Stimulated activated CD4-positive, alpha-beta T cell treated with anti-CD3 and anti-CD28 coated beads, Interleukin-2, amount 100 ng/mL, for 24 hours (primary cell): ENCODE measurements around the gene HSP90AA1.
A peak's percentile ranks its signal among the peaks of the same experiment; 100 is the strongest.
"Not testable (repeated sequence)": the region's sequence is repeated elsewhere in the genome, so short reads cannot be mapped to it uniquely, and the experiment has no call there.

Source experiments
- DNase-seq, 2 donors: peaks; one replicate each; pipeline ENCODE4 v3.0.0-alpha.2; 2020

Gene HSP90AA1

DNA sequence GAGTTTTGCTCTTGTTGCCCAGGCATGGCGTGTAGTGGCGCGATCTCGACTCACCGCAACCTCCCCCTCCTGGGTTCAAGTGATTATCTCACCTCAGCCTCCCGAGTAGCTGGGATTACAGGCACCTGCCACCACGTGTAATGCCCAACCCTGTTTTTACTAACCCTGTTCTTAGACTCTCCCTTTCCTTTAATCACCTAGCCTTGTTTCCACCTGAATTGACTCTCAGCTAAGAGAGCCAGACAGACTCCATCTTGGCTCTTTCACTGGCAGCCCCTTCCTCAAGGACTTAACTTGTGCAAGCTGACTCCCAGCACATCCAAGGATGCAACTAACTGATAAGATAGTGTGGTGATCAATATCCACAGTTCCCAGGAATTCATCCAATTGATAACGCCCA is 22.3 kb downstream of the HSP90AA1 start:
- DNase-seq: not testable (repeated sequence)

DNA sequence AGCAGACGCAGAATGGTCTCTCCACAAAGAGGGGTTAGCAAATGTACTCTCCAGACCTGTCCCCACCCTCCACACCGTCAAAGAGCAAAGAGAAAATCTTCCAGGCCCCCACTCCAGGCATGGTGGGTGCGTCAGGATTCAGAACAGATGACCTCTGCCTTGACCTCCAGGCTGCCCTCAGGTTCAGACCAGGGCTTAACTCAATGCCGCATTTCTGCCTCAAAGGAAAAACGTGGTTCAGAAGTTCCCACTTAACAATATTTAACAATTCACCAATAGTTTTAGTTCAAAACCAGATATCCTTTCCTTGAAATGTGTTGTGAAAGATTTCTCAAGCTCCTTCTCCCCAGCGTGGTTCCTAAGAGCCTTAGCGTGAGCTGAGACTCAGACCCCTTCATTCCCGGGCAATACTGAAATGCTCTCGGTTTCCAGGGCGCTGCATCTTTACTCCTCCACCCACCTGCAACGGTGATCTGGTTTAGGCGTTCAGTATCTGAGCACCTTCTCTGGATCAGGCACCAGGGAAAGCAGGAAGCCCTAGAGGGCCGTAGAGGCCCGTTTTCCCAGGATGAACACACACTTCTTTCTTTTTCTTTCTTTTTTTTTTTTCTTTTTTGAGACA is 22.9 kb downstream of the HSP90AA1 start:
- DNase-seq: no peak

DNA sequence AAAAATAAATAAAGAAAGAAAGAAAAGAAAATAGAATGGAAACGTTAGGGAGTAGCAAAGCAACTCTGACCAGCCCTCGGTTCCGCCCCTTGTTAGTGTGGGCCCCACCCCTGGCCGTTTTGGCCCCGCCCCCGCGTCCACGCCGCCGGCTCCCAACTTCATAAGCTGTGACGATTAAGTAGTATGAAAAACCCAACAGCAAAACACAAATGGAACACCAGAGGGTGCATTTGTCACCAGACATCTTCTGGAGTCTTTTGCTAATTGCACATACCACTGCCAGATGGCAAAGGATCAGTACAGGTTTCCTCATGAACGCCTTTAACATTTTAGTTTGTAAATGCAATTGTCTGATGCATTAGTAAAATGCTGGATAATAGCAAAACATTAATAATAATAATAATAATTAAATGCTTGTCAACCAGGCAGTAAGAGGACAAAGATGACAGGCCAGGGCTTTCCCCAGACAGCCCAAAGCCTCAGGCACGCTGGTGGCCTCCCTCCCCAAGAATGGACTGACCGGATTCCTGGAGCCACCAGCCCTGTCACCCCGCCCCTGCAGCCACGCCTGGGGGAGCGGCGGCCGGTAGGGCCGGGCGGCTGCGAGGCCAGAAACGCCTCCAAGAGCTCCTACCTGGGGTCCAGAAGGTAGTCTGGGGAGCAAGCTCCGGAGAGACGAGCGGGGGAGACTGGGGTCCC is 23.6 kb downstream of the HSP90AA1 start:
- DNase-seq: peak; percentile 70 to 78

DNA sequence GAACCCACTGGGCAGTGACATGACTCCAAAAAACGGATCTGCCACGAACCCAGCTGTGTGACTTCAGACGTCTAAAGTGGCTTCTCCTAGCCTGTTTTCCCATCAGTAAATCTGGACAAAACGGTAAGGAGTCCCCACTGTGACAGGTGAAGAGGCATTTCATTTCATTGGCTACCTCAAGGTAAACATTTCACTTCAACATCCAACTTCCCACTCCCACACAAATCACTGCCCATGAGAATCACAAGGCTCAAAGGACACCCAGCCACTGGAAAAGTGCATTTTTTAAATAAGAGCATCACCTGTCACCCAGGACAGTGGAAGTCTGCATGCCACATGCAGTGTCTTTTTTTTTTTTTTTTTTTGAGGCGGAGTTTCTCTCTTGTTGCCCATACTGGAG is 27.9 kb downstream of the HSP90AA1 start:
- DNase-seq: no peak

DNA sequence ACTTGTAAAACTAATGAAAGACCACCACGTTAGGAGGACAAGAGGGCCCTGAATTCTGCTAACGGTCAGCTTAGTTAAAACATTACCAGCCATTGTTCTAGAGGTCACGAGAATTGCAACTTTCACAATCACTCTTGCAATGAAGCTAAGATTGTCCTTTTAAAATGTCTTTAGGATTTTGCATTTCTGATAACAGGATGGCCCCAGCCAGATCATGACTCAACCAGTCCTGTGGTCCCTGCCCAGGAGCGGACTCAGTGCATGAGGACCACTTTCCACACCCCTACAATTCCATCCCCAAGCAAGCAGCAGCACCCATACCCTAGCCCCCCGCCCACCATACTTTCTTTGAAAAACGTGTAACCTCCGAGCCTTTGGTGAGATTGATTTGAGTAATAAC is 28.7 kb downstream of the HSP90AA1 start:
- no peak for DNase-seq

DNA sequence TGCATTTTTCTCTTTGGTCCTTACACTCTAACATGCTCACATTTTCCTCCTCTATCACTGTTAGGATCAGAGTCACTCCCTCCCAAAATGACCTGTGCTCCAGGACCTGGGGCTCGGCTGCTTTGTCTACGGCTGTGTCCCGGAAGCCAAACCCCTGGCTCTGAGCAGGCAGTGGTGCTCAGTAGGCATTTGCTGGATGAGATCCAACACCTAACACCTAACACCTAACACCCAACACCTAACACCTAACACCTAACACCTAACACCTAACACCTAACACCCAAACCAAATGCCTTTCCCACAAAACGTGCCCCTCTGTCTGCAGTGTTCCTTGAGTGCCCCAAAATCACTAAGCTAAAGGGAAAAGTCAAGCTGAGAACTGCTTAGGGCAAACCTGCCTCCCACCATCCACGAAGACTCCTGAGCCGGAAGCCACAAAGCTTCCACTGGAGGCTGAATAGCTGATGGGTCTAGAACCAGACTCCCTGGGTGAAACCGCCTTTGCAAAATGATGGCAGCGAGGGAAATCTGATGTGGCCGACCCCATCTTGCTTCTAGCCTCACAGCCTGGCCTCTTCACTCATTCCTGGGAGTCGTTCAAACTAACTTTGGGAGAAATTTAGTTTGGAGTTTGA is 29.2 kb downstream of the HSP90AA1 start:
- DNase-seq: no peak

DNA sequence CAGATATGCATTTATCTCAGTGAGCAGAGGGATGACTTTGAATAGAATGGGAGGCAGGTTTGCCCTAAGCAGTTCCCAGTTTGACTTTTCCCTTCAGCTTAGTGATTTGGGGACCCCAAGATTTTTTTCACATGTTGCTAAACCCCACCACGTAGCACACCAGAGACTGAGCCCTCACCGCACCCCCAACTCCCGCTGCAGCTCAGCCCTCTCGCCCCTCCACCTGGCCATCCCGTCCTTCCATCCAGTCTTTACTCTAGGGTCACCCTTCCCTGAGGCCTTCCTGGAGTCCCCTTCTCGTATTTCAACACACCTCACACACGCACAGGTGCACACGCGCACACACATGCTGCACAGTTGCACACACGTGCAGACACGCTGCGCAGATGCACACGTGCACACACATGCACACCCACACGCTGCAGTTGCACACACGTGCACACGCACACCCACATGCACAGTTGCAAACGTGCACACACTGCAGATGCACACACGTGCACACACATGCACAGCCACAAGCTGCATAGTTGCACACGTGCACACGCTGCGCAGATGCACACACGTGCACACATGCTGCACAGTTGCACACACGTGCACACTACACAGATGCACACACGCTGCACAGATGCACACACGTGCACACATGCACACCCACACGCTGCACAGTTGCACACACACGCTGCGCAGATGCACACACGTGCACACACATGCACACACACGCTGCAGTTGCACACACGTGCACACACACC is 30.0 kb downstream of the HSP90AA1 start:
- no peak for DNase-seq

DNA sequence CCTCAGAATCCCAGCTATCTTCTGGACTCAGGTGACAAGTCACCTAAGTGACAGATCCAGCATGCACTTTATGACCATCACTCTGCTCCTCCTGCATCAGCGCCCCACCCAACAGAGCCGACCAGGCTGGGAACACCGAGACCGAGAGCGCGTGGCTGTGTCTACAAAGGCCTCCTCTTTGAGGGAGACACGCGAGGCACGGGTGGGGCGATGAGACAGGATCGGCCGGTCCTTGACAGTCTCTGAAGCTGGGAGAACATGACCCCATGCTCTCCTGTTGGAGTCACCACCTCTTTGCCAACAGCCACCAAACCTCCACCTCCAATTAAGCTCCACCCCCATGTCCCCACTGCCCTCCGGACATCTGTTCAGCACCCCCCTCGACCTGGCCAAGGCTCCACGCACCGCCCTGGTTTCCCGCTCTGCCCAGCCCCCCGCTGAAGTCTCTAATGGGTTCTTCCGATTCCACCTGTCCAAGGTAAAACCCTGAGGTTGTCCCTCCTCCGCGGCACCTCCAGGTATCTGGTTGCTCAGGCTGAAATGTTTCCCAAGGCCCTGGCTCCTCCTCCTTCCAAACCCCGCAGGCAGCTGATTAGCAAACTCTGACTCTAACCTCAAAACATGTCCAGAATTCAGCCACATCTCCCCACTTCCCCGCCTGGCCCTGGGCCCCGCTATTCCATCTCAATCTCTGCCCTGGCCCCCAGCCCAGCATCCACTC is 31.5 kb downstream of the HSP90AA1 start:
- DNase-seq: no peak

DNA sequence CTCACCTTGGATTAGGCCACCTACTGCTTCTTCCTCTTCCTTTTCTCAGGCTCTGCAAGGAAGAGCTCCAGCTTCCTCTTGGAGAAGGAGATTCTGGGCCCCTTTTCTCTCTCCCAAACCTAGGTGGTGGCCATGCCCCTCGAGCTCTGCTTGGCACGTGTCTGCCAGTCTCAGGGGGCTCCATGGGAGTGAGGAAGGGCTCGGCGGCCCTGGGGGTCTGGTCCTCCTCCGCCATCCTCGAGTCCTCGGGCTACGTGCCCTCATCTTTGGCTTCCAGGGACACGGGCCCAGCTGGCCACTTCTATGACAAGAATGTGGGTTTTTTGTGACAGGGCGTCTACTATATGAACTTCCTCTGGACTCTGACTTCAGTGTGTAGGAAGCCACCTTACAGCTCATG is 34.3 kb downstream of the HSP90AA1 start:
- no peak for DNase-seq

DNA sequence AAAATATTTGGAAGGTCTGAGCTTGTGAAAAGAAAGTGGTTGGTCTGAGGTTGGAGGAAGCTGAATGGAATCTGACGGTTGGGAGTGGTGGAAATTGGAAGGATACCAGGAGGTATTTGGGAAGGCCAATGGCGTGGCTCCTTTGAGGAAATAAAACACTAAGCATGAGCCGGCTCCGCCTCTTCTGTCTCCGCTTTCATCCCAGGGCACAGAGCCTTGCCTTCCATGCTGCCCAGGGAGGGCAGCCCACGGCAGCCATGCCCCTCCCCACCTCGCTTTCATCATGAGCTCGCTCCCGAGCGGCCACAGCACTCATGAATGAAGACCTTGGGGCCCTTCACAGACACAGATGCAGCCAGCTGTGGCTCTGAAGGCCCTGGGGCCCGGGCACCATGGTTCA is 36.2 kb downstream of the HSP90AA1 start:
- DNase-seq: no peak

DNA sequence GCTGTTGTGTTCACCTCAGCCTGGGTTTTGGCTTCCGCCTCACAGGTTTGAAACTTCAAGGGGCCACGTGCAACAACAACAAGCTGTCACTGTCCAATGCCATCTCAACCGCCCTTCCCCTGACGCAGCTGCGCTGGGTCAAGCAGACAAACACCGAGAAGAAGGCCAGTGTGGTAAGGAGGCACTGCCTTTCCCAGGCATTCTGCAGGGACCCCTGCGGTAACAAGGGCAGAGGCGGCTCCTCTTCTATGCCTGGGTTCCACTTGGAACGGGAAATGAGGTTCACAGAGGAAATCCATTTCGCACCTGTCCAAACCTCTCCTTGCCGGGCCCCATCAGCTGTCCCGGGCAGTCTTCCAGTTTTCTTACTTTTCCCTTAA is 36.8 kb downstream of the HSP90AA1 start:
- no peak for DNase-seq

DNA sequence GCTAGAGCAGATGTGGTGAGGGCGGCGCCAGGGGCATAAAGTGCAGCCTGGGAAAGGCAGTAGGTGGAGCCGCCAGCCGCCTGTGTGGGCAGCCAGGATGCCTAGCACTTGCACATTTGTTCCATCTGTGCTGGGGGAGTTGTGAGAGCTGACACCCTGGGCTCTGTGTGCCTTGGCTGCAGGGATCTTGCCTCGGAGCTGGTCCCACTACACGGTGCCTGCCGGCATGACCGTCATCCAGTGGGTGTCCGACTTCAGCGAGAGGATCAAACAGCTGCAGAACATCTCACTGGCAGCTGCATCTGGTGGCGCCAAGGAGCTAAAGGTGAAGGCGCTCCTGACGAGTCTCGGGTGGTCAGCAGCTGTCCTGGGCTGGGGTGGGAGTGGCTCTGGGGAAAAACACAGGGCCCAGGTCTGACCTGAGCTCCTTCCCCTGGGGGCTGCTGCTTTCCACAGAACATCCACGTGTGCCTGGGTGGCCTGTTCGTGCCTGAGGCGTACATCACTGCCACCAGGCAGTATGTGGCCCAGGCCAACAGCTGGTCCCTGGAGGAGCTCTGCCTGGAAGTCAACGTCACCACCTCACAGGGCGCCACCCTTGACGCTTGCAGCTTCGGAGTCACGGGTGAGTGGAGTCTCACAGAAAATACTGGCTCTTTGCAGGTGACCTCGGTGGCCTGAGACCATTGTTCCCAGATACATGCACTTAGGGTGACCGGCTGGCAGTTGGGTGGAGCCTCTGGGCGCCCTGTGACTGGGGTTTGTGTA is 37.4 kb downstream of the HSP90AA1 start:
- DNase-seq: no peak

DNA sequence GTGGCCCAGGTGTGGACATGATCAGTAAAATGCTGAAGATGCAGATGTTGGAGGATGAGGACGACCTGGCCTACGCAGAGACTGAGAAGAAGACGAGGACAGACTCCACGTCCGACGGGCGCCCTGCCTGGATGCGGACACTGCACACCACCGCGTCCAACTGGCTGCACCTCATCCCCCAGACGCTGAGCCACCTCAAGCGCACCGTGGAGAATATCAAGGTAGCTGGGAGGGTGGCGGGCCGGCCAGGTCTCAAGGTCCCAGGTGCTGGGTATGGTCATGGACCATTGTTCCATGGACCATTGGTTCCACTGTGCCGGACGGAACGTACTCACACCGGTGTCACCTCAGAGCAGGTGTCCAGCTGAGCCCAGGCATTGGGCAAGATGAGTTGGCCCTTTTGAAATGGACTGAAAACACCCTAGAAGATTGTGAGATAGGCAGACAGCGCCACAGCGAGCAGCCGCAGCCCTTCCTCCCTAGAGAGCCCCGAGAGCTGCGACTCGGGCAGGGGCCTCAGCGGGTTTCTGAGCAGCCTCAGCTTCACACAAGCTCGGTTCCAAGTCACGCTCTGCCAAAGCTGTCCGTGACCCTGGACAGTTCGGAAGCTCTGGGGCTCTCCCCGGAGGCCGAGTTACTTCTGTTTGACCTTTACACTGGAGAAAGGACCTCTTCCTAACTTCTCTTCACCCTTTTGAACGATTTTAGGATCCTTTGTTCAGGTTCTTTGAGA is 38.9 kb downstream of the HSP90AA1 start:
- no peak for DNase-seq

DNA sequence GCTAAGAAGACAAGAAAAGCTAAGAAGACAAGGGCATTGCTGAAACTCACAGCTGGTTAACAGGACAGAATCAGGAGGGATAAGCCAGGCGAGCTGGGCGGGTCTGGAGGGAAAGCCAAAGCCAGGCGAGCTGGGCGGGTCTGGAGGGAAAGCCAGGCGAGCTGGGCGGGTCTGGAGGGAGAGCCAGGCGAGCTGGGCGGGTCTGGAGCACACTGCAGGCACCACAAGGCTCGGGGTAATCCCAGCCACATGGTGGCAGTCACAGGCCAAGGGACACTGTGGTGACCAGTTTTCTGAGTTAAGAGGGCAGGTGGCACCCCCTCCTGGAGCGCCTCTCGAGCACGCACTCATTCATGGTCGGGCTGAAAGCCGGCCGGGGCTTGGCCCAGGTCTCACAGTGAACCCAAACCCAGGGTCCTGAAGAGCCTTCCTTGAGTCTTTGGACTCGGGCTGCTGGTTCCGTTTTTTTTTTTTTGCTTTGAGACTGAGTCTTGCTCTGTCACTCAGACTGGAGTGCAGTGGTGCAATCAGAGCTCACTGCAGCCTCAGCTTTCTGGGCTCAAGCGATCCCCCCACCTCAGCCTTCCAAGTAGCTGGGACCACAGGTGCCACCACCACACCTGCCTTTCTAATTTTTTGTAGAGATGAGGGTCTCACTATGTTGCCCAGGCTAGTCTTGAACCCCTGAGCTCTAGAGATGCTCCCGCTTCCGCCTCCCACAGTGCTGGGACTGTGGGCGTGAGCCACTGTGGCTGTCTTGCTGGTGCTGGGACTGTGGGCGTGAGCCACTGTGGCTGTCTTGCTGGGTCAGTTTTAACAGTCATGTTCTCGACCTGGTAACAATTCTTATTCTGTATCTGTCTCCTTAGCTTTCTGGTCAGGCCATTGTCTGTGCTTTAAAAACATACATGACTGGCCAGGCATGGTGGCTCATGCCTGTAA is 40.2 kb downstream of the HSP90AA1 start:
- DNase-seq: peak; percentile 18 to 19

DNA sequence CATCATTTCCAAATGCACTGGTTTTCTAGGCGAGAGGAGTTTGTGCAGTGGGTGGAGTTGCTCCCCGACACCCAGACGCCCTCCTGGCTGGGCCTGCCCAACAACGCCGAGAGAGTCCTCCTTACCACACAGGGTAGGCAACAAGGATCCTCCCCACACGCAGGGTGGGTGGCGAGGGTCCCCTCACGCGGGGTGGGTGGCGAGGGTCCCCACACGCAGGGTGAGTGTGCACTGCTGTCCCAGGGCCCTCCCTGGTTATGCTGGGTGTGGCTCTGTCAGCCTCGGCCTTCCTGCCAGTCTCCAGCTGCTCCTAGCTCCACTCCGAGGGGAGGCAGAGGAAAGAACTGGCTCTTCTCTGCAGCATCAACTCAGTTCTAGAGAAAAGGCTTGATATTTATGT is 42.3 kb downstream of the HSP90AA1 start:
- DNase-seq: no peak

DNA sequence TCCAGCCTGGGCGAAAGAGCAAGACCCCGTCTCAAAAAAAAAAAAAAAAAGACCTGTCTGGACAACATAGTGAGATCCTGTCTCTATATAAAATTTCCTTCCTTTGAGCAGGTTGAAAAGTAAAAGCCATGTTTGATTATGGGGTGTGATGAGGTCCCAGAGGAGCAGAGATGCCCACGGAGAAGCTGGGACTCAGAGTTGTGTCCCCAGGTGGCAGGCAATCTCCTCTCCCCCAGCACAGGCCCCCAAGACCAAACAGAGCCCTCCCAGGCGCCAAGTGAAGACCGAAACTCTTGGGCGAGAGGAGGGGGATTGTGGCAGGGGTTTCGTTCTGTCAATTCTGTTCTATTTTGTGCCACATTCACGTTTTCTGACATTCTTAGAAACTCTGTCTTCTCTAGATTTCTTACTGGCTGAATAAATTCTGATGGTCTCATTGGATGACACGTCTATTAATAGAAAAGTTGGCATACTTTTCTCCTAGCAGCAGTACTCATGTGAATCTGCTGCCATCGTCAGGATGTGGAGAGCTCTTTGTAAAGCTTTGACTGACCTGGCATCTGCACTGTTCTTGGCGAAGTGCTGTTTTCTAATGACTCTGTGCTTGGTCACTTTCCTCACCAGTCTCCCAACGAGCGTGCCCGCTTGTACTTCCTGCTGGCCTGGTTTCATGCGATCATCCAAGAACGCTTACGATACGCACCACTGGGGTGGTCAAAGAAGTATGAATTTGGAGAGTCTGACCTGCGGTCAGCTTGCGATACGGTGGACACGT is 43.4 kb downstream of the HSP90AA1 start:
- no peak for DNase-seq

DNA sequence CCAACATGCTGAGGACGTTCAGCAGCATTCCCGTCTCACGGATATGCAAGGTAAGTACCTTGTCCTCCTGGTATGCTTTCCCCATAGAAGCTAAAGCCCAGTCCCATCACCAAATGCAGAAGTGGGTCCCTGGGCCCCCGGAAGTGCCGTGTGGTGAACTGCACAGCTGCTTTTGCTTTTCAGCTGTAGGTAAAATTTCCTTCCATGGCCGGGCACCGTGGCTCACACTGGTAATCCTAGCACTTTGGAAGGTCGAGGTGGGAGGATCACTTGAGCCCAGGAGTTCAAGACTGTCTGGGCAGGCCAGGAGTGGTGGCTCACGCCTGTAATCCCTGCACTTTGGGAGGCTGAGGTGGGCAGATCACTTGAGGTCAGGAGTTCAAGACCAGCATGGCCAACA is 44.1 kb downstream of the HSP90AA1 start:
- no peak for DNase-seq

DNA sequence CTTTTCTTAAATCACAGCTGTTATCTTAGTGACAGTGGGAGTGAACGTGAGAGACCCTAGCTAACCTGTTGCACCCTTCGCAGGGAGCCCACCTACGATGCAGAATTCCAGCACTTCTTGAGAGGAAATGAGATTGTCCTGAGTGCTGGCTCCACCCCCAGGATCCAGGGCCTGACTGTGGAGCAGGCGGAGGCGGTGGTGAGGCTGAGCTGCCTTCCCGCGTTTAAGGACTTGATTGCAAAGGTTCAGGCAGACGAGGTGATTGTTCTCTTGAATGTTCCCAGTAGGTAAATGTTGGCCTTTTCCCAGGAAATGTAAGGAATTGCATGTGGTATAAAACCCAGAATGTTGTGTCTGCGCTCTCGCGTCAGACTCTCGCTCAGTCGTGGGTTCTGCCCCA is 46.7 kb downstream of the HSP90AA1 start:
- DNase-seq: no peak

DNA sequence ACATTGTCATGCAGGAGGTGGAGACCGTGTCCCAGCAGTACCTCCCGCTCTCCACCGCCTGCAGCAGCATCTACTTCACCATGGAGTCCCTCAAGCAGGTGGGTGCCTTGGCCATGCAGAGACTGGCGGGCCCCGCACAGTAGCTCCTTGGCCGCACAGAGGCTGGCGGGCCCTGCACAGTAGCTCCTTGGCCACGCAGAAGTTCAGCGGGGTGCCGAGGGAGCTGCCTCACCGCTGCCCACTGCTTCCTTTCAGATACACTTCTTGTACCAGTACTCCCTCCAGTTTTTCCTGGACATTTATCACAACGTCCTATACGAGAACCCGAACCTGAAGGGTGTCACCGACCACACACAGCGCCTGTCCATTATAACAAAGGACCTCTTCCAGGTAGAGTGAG is 47.7 kb downstream of the HSP90AA1 start:
- no peak for DNase-seq

DNA sequence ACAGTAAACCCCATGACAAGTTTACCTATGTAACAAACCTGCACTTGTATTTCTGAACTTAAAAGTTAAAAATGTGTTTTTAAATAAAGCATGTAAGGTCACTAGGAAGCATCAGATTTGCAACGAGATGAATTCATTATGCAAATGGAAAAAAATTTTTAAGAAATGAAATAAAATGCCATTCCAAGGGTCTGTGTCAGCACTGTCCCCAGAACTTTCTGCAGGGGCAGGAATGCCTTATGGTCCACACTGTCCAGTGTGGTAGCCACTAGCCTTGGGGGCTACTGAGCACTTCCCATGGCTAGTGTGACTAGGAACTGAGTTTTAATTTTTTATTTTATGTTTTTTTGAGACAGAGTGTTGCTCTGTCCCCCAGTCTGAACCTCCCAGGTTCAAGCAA is 49.2 kb downstream of the HSP90AA1 start:
- no peak for DNase-seq
